HPDE6-E6E7 (cell line): Measurements from ENCODE around the gene TESK1.
A peak's percentile ranks its signal among the peaks of the same experiment; 100 is the strongest.

ENCODE experiments used
- DNase-seq: peaks from one replicate; pipeline ENCODE4 v3.0.0; 2011; ENCODE audit warnings: missing footprints; ENCODE audit errors: extremely low spot score

Gene TESK1, protein sequence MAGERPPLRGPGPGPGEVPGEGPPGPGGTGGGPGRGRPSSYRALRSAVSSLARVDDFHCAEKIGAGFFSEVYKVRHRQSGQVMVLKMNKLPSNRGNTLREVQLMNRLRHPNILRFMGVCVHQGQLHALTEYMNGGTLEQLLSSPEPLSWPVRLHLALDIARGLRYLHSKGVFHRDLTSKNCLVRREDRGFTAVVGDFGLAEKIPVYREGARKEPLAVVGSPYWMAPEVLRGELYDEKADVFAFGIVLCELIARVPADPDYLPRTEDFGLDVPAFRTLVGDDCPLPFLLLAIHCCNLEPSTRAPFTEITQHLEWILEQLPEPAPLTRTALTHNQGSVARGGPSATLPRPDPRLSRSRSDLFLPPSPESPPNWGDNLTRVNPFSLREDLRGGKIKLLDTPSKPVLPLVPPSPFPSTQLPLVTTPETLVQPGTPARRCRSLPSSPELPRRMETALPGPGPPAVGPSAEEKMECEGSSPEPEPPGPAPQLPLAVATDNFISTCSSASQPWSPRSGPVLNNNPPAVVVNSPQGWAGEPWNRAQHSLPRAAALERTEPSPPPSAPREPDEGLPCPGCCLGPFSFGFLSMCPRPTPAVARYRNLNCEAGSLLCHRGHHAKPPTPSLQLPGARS

DNA sequence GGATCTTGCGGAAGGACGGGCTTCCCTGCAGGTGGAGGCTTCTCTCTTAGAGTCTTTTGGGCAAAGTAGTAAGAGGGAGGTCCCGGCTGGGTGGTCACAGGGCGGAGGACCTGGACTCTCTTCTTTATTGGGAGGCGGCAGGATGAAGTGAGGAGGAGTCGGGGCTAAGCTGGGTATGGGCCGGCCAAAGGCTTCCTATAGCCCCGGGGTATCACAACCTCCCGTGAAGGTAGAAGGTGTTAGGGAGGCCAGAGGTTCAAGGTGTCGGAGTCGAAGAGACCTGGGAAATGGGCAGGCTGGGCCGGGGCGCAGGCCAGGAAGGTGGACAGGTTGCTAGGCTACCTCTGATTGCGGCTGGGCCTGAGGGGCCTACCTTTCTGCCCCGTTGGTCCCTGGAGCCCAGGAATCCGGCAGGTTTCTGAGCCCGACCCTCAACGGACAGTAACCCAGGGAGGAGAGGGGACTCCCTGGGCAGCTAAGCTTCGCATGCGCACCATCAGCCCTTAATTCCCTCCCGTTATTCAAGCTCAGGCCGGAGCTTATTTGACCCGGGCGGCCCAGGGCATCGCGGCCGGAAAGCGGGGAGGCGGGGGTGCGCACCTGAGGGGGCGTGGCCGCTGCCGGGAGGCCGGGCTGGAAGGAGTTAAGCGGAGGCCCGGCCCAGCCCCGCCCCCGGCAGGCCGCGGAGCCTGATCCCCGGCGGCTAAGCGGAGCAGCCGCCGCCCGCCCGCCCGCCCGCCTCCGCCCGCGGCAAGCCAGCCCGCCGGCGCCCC lies at the start of gene TESK1:
TSS of gene TESK1 (plus strand) at position 685 of the 773 bp plus-strand sequence. CDS start 358 bp downstream, outside the sequence.
- peak; percentile 85 for DNase-seq

DNA sequence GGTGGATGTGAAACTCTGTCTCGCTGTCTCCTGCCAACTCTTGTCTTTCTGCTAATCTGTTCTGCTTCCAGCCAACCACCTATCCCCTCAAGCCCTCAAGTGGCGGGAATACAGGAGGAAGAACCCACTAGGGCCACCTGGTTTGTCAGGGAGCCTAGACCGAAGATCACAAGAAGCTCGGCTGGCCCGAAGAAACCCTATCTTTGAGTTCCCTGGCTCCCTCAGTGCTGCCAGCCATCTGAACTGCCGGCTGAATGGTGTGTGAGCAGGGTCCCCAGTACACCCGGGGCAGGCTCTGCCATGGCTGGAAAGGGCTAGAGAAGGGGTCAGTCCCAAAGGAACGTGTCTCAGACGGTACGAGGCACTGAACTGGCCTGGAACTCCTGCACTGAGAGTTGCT lies 49.2 kb upstream of the TESK1 start:
- DNase-seq = no peak

DNA sequence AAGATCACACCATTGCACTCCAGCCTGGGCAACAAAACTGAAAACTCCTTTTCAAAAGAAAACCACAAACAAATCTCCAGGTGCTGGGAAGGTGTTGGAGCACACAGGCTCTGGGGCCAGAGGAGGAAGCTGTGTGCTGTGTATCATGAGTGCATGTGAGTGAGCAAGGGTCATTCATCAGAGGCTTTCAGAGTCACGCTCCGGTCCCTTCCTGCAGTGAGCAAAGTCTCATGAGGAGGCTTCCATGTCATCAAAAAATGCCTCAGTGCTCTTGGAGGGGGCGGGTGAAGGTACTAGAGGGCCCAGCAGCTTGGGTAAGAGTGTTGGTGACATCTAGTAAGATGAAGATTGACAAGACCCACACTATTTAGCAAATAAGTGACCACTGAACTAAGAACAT lies 48.3 kb upstream of the TESK1 start:
- no peak for DNase-seq

DNA sequence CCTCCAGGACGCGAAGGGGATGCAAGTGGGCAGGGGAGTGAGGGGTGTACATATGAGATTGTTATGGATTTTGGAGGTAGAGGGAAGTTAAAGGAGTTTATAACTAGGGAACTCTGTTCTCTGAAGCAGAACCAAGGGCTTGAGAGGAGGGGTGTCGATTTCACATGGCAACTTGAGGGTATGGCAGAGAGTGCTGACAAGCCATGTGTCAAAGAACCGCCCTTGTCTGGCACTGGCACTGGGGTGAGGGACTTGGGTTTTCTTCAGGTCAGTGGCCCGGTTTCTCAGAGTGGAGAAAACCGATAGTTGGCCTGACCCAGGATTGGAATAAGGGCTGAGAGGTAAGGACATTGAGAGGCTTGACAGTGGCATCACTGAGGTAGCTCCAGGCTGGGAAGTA lies 47.7 kb upstream of the TESK1 start:
- no peak for DNase-seq

DNA sequence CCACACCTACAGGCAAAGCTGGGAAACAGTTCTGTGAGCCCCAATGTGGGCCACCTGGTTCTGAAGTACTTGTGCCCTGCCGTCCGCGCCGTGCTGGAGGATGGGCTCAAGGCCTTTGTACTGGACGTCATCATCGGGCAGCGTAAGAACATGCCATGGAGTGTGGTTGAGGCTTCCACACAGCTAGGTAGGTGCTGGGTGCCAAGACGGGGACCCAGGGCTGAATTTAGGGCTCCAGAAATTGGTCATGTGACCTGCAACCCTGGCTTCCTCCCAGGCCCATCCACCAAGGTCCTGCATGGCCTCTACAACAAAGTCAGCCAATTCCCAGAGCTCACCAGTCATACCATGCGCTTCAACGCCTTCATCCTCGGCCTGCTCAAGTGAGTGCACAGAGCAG lies 46.9 kb upstream of the TESK1 start:
- DNase-seq = no peak

DNA sequence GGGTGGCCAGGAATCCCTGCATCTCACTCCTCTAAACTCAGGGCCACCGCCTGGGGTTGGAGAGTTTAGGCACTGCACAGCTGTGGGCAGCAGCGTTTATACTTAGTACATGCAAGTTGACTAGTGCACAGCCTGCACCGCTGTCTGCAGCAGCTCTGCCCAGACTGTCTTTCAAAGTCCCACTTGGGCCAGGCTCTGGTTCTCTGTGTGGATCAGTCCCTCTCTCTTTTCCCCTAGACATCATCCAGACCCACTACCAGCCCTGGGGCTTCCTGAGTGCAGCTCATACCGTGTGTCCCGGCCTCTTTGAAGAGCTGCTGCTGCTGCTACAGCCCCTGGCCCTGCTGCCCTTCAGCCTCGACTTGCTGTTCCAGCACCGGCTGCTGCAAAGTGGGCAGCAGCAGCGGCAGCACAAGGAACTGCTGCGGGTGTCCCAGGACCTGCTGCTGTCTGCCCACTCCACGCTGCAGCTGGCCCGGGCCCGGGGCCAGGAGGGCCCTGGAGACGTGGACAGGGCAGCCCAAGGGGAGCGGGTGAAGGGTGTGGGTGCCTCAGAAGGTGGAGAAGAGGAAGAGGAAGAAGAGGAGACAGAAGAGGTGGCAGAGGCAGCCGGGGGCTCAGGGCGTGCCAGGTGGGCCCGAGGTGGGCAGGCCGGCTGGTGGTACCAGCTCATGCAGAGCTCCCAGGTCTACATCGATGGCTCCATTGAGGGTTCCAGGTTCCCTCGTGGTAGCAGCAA lies 45.1 kb upstream of the TESK1 start:
- no peak for DNase-seq

DNA sequence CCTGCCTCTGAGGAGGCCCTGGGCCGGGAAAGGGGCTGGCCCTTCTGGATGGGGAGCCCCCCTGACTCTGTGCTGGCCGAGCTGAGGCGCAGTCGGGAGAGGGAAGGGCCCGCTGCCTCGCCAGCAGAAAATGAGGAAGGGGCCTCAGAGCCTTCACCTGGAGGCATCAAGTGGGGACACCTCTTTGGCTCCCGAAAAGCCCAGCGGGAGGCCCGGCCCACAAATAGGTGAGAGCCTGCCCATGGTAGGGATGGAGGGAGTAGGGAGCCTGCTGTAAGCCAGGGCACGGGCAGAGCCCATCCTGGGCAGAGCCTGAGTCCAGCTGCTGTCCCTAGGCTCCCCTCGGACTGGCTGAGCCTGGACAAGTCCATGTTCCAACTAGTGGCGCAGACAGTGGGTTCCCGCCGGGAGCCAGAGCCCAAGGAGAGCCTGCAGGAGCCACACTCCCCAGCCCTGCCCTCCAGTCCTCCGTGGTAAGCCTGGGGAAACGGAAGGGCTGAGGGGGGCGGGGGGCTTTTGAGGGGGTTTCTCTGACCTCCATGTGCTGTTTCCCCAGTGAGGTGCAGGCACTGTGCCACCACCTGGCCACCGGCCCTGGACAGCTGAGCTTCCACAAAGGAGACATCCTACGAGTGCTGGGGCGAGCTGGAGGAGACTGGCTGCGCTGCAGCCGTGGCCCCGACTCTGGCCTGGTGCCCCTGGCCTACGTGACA lies 44.3 kb upstream of the TESK1 start:
- no peak for DNase-seq

DNA sequence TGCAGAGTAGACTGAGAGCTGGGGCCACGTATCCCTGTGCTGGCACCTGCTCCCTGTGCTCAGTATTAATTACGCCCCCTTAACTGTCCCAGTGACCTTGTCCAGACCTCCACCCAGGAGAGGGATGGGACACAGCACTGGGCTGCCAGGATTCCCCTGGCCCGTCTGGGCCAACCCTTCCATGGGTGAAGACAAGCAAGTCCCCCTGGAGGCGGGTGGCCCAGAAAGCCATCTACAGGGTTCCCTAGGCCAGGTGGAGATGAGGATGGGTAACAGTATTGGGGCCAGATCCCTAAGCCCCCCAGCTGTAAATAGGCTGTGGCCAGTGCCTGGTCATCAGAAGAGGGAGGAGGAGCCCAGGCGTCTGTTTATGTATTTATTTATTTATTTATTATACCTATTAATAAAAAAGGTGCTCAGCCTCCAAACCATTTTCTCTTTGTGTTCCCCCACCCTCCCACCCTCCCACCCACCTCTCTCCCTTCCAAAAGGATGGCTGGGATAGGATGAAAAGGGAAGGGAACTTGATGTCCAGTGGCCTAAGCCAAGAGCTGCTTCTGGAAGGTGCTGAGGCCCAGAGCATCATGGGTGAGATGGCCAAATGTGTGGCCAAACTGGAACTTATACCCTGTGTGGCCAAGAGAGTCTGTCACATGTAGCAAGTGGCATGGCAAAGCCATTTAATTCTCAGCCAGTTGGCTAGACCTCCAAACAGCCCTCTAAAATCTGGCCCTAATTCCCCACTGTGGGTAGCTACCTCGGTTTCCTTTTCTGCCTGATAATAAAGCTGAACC lies 43.4 kb upstream of the TESK1 start:
- DNase-seq = no peak

DNA sequence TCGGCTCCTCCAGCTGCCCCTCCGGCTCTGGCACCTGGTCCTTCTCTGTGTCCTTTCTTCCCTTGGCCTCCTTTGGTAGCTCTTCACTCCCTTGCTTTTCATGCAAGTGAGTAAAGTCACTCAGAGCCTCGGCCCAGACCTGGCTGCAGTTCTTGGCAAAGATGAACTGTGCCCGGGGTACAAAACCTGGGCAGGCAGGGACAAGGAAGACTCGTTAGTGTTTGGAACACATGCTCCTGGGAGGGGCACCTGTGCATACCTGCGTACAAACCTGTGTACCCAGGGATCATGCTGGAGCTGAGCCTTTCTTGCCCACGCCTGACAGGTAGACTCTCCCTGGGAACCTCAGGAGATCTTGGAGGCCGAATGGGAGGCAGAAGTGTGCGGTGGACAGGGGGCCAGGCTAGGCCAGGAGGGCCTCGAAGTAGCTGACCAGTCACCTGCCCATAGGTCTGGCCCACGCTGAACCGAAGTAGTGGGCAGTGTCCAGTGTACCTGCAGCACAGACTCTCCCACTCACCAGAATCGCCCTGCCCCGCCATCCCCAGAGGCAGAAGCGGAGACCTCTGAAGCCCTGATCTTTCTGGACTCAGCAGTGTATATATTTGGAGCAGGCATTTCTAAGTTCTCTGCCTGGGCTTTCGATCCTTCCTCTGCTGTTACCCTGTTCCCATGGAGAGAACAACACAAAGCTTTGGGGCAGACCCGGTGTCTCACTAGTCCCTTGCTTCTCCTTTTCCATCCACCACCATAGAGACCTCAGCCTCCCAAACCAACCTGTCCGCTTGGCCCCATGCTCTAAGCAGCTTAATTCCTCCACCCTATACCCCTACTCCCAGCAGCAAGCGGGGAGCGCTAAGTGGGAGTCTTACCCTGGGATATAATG lies 41.9 kb upstream of the TESK1 start:
- no peak for DNase-seq

DNA sequence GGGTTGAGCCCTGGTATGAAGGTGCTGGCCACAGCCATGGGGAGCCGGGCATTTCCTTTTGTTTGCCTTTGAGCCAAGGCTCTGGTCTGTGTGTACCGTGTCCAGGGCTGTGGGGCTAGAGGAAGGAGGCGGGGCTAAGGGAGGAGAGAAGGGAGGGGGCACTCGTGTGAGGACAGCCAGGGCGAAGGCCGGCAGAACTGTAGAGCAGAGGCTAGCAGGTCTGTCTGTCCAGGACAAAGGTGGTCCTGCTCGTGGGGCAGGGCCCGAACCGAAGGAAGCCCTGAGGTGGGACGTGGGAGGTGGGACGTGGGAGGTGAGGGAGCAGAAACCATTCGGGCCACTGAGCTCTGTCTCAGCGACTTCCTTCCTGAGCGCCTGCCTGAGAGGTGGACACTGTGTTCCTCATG lies 41.3 kb upstream of the TESK1 start:
- DNase-seq = no peak

DNA sequence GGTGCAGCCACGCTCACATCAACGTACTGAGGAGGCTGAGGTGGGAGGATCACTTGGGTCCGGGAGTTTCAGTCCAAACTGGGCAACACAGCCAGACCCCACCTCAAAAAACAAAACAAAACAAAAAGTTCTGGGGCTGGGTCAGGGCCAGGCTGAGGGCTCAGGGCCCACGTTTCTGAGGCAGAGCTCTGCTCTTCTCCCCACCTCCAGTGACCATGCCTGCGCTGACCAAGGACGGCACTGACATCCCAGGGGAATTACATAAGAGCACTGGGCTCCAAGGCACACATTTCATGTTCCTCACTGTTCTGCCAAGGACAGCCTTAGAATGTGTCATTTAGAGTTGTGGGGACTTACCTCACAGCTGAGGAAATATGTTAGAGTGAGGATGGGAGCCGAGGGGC lies 40.4 kb upstream of the TESK1 start:
- DNase-seq = no peak

DNA sequence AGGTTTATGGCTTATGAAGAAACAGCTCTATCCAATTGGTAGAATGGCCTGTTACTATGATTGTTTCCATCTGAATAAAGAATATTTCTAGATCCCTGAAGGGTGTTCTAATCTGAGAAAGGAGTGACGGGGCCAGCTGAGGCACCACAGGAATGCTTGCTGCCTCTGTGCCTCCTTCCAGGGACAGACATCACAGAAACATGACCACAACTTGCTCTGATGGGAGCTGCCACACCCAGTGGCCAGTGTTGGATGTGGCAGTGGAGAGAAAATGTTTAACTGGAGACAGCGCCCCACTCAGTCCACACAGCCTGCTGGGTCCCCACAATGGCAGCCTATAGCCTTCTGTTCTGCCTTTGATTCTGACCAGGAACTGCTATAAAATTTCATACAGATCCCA lies 38.6 kb upstream of the TESK1 start:
- no peak for DNase-seq

DNA sequence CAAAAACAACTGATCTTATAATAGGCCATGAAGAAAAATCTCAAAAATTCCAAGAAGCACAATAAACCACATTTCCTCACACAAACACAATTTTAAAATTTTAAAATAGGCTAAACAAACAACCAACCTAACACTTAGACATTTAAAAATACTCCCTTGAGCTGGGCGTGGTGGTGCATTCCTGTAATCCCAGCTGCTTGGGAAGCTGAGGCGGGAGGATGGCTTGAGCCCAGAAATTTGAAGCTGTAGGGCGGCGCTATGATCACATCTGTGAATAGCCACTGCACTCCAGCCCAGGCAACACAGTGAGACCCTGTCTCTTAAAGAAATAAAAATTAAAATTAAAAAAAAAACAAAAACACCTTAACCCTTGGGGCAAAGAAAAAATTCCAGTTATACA lies 36.9 kb upstream of the TESK1 start:
- no peak for DNase-seq

DNA sequence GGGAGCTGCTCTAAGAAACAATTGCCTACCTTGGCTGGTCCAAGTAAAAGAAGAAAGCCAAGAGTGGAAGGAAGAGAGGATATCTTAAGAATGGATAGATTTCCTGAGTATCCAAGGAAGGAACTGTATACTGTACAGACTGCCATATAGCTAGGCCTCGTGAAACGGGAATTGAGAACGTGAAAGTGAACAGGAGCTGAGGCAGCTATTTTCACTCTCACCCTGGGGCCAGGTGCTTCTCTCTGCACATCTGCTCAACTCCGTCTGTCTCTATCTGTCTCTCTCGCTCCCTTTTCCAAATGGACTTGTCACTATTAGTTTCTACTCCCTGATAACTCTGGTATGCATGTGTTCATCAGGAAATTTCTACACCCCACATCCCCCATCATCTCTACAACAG lies 35.9 kb upstream of the TESK1 start:
- DNase-seq = no peak

DNA sequence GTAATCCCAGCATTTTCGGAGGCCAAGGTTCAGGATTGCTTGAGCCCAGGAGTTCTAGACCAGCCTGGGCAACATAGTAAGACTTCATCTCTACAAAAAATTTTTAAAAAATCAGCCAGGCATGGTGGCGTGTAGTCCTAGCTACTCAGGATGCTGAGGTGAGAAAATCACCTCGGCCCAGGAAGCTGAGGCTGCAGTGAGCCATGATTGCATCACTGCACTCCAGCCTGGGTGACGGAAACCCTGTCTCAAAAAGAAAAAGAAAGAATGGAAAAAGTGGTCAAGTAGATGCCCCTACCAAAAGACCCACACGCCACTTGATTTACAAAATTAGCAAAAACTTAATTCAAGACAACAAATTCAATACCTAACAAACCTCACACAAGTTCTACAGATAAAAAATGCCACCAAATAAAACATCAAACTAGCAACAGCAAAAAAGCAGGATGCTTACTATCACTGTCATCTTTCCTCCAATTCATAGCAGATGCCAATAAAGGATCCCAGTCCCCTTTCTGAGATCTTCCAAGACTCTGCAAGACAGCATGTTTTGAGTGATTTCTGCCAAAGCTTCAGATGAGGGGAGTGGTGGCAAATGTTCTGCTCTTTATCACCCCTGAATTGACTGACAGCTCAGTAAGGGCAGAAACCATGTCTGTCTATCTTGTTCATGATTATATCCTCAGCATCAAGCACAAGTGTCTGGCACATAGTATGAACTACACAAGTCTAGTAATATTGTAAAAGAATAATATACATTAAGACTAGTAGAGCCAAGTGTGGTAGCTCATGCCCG lies 34.2 kb upstream of the TESK1 start:
- DNase-seq = no peak

DNA sequence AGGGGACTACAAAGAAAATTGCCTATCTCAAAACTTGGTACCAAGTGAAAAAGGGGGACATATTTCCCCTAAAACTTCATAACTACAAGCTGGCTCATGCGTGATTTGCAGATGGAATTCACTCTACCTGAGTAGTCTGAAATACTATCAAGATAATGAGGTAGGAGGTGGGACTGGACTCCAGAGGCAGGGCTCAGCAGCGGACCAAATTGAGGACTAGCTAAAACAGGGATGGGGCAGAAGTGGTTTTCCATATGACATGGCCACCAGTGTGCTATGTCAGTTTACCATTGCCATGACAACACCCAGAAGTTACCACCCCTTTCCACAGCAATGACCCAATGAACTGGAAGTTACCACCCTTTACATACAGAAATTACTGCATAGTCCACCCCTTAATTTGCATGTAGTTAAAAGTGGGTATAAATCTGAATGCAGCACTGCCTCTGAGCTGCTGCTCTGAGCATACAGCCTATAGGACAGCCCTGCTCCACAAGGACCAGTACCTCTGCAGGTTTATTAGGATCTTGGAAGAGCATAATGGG lies 30.4 kb upstream of the TESK1 start:
- DNase-seq = no peak

DNA sequence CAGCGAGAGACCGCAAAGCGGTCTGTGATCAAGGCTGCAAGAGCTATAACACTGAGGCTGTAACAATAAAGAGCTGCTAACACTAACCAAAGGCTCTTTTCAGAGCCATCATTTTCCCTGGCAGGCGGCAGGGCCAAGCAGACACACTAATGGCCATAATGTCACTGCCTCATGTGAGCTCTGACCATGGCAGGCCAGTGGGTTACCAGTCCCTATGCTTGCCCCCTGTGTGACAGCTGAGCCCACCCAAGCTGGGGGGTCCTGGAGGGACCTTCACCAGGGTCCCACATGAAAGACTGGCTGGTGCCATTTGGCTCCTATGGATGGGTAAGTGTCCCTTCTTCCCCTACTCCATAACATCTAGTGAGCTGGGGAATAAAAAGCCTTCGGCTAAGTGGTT lies 29.6 kb upstream of the TESK1 start:
- DNase-seq = no peak

DNA sequence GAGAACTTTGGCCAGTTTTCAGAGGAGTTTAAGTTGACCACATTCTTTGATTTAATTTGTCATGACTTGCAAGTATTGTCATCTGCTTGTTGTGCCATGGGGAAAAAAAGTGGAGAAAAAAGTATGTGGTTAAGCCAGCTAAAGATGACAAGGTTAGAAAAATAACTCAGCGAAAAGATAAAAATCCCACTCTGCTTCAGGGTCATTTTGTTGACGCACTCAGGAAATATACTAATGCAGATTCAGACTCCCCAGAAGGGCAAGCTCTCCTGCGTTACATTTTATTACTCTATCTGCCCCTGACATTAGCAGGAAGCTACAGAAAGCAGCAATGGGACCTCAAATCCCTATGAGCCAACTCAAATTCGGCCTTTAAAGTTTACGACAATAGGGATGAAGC lies 27.6 kb upstream of the TESK1 start:
- no peak for DNase-seq
